22Rv1 (cell line): ENCODE measurements around the gene ULK4.

Experiments used
- CTCF ChIP-seq: fragments of 450-650 bp; IDR thresholded peaks from 2 replicates; pipeline ENCODE4 v1.5.1; 2017; ENCODE audit warnings: mild to moderate bottlenecking
- ZFX ChIP-seq: fragments of 450-650 bp; IDR thresholded peaks from 2 replicates; pipeline ENCODE4 v1.6.1; 2017; ENCODE audit warnings: antibody characterized with exemption, borderline replicate concordance

GRCh38 chr3:41247055-41248004, 714.6 kb downstream of the ULK4 start:
- TF ChIP-seq CTCF (no peak), ZFX (no peak)
